HG03457 (cell line): ENCODE data around the gene TSC22D3.

Experiments used
- ATAC-seq: cut with Tn5 transposase; IDR thresholded peaks from one replicate; pipeline ENCODE4 v1.9.1; 2021; ENCODE audit warnings: moderate number of reproducible peaks; ENCODE audit not compliant: unreplicated experiment

Gene TSC22D3

DNA sequence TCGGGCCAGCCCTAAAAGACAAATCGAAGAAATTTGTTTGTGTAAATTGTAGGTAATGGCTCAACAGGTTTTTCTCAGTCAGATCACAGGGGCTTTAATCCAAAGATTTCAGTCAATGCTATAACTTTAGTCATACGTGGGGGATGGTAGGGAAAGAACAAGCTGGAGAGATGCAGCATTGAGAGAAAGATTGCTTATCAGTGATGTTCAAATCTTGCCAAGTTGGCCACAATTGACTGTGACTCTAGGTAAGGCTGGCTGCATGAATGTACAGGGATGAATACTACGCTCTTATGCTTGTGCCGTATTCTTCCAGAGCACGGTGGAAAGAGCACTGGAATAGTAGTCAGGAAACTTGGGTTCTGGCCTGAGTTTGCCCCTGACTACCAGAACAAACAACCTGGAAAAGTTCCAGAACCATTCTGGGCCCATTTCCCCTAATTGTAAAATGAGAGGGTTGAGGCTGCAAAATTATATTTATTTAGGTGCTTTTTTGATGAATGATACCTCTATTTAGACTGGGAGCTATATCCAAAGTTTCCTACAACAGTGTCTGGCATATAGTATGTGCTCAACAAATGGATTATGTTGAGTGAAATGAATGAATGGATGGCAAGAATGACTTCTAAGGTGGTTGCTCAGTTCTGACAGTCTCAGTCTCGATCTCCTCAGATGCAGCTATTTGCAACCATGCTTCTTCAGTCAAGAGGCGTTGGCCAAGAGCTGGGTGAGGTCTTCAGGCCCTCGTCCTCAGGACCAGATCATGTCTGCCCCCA, 44.4 kb downstream of the TSC22D3 start:
- ATAC-seq = no peak

DNA sequence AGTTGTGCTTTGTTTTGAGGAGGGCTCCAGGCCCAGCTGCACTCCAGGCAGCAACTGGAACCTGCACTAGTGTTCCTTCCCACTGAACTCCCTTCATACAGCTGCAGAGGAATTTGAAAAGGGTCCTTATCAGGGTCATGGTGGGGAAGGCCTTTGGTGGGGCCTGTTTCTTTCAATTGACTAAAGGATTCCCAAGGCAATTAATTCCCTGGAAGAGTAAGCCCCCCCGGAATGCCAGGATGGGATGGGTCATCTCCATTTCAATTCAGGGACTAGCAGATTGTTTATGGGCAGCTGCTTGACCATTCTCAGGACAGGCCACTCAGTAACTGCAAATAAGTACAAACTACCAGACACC, 45.3 kb downstream of the TSC22D3 start:
- no peak for ATAC-seq

DNA sequence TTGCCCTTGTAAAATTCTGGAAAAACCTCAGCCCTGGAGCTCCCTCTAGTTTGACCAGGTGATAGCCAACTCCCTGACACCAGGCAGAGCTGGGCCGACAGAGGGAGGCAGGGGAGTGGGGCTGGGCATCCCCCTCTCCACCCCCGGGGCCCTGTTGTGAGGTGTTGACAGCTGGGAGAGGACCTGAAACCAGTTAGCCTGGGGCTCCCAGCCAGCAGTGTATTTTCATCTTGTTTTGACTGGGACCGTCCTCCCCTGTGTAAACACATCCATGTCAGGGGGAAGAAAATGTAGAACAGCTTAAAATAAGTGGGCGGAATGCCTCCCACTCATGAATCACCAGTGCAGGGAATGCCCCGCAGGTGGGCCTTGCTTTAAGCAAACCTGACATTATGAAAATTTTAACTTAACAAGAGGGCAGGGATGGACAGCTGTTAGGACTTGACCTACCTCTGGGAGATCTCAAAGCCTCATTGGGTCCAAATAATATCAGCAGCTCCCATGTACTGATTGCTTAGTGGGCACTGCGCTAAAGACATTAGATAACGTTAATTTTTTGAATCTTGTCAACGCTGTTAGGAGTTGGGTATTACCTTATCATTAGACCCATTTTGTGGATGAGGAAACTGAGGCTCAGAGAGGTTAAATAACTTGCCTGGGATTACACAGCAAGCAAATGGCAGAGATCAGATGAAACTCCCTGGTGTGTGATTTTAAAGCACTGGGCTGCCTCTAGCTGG, 45.9 kb downstream of the TSC22D3 start:
- ATAC-seq = no peak

DNA sequence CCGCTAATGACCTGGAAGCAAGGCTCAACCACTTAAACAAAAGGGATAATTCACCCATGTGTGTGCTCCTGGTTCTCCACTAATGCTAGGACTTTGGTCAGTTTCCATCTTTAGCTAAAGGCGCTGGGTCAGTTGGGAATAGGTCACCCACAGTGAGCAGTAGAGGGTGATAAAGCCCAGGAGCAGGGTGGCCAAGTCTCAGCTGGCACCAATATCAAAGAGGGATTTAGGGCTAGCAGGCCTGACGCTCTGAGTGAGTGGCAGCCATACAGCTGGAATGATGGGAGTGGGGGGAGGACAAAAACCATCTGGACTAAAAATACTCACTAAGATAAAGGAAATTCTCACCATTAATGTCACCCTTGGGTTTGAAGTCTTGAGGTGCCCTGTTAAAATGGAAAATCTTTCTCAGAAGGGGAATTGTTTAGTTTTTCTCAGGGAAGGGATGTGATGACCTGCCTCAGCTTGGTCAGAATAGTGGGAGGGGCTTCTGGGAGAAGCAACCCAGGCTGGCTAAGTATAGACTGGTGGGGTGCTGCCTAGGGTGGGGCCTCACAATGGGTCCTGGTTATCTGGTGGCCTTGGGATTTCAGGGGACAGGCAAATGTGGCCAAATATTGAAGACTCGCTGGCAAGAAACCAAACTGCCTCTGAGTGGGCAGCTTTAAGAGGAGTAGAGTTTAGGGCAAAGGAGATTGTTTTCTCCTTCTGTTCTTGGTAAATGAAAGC, 47.1 kb downstream of the TSC22D3 start:
- no peak for ATAC-seq

DNA sequence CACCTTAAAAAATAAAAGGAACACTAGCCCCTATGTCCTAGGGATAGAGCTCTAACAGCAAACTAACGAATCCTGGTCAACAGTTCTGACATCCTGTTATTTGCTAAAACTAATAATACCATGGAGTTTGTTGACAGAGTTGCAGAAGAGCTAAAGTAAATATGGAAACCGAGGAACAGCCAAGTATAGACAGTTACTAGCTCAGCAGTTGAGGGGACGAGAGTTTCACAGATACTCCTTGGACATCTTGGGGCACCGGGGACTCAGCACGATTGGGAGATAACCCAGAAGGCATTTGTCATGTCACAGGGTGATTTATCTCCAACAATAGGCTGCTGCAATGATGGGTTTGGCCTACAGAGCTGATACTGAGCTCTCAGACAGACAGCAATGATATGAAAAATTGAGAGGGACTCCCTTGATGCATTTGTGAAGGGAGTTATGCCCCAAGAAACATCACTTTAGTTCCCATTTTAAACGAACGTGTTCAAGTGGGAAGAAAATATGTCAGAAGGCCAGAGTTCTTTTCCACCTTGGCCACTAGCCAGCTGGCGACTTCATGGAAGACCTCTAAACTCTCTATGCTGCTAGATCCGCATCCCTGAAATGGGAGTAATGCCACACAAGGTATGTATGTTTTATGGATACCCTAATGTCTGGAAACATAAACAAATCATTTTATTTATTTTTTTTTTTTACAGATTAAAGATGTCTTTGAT, 48.6 kb downstream of the TSC22D3 start:
- ATAC-seq = no peak

DNA sequence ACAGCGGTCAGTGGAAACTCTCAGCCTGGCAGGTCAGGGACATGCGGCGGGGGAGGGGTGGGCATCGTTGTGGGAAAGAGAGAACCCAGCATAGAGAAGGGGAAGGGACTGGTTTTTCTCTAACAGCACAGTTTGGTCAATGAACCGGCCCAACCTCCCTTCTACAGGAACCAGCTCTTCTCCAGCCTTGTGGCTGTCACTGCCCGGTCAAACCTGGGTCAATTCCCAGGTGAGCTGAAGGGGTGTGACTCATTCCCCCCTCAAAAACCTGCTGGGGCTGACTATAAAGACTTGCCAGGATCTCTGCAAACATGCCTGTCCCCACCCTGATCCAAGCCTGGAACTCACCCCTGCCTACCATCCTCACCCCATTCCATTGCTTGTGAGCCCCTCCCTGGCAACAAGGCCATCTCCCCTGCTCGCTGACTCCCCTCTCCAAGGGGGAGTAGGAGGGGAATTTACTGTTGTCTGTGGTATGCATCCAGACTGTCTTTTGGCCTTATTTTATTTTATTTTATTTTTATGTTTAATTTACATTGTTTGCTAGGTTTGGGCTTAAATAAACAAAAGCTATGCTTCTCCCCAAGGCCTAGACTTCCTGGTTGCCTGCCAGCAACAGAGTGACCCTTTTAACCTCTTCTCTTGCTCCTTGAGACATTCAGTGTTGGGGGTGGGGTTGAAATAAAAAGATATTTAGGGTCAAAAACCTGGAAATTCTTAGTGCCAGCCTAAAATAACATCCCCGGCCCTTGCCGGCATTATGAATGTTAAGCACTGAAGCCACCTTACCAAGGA, 49.6 kb downstream of the TSC22D3 start:
- no peak for ATAC-seq

DNA sequence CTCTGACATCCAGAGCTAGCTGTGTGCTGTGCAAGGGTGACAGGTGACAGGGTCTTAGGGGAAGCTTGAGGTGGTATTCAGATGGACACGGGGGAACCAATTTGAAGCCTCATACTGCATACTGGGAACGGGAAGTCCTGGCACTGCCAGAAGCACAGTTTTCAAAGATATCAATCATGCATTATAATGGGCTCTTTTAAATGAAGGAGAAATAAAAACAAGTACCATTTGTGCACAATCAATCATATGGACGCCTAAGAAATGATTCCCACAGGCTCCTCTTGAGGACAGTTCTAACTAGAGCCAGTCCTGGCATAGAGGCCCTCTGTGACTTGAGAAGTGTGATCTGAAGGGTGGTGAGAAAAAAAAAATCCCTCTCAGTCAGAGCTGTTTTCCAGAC, 50.9 kb downstream of the TSC22D3 start:
- ATAC-seq = no peak

DNA sequence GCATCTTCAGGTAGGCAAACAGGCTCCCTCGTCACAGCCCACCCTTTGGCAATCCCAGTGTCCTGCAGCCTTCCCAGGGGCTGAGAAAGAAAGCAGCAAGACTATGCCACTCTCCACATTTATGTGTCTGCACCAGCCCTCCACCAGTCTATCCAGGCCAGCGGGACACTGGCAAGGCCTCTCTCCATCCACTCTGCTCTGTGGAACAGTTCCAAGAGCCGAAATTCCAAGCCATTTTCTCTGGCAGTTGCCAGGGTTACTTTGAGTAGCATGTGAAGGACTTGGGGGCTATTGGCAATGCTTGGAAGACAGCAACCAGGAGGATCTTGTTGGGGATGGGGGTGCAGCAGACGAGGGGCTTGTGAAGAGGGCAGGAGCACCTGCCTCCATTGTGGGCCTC, 52.1 kb downstream of the TSC22D3 start:
- ATAC-seq = no peak

DNA sequence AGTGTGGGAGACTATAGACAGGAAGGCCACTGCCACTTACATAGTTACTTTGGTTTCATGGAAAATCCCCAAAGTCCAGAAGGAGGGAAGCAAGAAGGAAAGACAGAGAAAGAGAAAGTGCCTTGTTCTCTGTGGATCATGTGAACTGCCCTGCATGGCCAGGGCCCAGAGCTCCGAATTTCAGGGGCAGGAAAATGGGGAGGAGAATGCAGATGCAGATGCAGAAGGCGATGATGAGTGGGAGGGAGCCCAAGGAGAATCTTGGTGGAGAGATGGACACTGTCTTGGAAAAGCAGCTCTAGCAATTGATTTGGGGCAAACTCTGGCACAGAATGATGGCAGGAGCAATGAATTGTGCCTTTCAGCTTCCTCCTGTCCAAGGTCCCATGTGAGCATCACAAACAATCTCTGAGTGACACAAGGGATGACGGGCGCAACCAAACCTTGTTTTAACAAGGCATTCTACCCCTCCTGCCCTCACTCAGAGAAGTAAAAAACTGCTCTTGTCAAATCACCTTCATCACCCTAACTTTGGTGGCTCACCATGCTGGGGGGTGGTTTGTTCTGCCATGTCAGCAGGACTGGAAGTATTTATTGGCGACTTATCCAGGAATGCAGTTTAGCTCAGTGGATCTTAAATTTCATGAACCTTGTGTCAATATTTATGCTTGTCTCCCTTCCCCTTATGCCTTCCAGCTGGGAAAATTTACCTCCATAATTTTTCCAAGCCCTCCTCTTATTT, 53.5 kb downstream of the TSC22D3 start:
- no peak for ATAC-seq

DNA sequence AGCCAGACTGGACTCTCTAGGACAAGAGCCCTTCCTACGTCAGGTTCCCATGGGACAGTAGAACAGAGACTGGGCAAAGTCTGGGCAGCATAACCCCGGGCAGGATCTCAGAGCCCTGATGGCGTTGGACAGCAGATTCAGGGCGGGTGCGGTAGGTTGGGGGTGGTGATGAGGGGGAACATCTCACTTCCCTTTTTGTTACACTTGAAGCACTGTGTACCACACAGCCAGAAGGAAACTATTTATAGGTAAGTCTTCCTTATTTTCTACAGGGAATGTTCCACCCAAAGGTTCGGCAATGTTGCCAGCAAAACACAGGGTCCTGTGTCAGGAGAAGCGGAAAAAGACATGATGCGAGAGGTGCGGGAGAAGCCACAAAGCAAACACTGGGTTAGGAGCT, 54.3 kb downstream of the TSC22D3 start:
- peak; percentile 44 for ATAC-seq

DNA sequence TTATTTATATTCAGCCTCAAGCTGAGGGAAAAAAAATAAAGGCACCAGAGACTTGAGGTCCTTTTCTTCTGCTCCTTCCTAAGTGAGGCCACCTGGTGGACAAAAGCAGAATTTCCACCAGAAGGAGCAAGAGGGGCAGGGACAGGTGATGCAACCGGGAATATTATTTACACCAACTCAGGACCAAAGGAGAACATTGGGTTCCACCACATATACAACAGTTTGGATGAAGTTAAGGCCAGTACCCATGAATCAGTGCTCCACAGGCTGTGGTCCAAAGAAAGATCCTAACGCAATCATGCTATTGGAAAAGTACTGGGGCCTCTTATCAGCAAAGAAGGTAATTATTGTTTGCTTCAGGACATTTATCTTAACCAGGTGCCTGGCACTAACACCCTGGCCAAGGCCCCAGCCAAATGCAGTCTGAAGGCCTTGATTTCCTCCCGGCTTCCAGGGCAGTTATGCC, 57.4 kb downstream of the TSC22D3 start:
- no peak for ATAC-seq

DNA sequence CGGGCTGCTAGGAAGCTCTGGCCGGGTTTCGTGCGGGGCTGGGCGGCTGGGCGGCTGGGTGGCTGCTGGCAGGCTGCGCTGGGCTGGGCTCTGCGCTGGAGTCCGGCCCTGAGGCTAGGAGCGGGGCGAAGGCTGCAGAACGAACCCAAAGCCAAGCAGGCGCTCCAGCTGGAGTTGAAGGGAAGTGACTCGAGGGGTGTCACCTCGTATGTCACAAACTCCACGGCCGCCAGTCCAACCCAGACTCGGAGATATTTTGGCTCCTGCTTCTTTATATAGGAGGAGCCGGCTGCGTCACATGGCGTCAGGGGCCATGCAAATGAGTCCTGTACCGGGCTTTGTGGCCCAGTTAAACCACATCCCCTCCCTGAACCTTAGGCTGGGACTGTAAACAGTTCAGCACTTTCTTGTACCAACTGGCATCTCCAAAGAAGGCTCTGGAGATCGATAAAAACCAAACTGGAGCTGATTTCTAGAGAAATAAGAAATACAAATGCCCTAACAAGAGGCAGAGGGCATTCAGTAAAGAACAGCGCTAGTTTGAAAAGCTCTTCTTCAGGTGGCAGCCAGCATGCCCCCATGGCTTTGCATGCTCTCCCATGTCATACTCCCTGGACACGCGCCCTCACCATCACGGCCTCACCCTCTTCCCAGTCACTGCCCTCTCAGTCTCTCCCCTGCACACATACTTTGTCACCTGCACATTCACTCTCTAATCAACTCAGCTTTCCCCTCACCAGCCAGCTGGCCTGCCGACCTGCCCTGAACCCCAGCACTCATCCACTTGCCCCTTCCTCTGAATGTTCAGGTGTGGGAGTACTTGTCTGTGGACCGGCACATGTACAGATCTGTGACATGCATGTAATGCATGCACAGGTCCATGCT, 58.5 kb downstream of the TSC22D3 start:
- peak; percentile 75 for ATAC-seq

DNA sequence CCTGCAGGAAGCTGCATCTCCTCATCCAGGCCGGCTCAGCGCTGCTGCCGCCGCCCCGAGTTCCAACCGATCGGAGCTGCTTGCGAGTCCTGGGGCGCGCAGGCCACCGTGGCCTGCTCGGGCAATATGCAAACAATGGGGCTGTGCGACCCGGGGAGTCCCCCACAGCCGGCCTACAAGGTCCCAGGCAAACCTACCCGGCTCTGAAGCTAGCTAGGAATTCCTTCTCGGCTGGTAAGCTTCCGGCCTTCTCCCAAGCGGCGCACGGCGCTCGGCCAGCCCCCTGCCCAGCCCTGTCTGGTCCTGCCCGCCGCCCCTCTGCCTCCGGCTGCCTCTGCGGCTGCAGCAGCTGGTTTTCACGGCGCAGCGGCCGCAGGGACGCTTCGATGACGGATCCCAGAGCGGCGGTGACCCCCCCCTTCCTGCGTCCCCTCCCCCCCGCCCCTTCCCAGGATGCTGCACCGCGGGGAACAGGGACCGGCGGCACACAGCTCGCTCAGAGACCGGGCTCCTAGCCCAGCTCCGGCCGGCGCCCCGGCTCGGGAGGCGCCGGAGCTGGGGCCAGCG, 59.4 kb downstream of the TSC22D3 start:
- no peak for ATAC-seq

DNA sequence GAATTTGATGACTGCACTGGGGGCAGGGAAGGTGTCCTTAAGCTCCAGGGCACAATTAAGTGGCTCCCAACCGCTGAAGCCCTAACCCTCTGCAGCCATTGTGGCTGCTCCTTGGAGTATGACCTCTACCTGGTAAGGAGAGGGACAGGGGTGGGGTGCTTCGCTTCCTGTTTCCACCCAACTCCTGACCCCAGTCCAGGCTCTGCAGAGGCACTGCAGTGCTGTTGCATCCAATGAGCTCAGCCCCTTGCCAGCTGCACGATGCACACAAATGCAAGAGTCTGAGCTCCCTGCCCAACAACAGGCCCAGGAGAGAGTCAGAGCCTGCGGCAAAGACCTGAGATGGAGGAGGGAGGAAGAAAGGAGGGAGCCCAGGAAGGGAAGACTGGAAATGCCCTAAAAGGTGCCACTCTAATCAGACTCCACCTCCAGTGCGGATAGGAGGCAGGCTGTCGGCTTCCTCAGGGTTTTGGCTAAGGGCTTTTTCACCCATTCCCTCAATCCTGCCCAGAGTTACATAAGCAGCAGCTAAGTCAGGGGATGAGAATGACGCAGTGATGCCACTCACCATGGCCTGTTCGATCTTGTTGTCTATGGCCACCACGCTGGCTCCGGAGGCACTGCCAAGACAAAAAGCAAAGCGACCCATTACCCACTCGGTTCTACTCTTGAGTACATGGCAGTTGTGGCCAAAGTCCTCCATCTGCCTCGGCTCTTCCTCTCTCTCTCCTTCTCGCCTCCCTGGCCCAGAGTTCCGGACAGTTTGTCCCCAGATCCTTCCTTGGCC, 60.1 kb downstream of the TSC22D3 start:
- ATAC-seq = no peak

DNA sequence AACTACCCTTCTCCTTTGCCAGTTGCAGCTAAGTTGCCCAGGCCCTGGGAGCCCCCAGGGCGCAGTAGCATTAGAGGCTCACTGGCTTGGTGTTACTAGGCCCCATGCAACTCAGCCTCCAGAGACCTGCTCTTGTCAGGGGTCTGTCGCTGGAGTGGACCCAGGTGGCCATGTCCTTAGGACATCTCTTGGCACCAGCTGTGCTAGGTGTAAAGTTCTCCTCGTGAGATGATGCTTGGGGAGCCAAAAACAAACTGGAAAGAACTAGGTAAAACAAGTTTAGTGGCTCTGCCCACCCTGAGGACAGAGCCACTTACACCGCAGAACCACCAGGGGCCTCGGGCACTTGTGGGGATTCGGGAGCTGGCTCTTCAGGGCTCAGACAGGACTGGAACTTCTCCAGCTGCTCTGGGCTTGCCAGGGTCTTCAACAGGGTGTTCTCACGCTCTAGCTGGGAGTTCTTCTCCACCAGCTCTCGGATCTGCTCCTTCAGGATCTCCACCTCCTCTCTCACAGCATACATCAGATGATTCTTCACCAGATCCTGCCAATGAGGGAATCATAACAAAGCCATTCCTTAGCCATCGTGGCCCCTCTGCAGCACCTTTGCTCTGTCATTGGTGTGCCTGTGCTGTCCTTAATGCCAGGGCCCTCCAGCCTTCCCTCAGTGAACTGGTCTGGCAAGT, 61.2 kb downstream of the TSC22D3 start:
- no peak for ATAC-seq

DNA sequence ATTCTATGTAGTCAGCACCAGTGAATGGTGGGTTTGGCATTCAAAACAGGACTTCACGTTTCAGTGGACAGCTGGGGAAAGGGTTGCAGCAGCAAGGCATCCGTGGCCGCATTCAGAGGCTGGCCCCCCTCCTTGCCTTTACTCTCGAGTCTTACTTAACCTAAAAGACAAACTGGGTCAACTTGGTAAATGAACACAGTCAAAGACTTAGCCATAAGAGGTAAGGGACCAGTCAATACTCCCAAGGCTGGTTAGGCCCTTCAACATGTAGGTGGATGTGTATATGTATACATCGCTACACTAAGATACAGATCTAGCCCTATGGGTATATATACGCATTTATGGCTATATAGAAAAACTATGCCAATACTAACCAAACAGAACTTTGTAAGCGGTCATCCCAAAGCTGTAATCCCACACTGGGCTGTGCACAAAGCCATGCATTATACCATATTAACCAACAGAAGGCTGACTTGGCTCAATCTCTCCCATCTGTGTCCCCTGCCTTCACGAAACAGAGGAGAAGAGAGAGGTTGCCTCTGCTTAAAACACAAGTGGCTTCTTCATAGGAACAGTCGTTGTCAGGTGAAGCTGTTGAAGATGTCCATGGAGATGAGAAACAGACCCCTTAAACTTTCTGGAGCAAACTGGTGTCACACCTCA, 61.9 kb downstream of the TSC22D3 start:
- no peak for ATAC-seq

DNA sequence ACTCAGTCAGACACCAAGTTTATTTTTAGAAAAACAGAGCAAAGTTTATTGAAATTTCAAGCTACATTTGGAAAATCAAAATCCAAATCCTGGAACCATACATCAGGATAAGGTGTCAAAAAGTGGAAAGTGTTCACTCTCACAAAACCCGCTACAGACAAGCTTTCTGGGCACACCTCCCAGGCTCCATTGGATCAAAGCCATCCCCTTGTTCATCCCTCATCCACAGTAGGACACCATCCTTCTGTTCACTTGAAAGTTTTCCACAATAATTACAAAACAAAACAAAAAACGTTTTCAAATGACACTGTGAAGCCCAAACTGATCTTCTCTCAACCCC, 62.4 kb downstream of the TSC22D3 start:
- no peak for ATAC-seq
